ENCODE data around the gene MT1X.
"Not testable (repeated sequence)": the region's sequence is repeated elsewhere in the genome, so short reads cannot be mapped to it uniquely, and the experiment has no call there.

DNA sequence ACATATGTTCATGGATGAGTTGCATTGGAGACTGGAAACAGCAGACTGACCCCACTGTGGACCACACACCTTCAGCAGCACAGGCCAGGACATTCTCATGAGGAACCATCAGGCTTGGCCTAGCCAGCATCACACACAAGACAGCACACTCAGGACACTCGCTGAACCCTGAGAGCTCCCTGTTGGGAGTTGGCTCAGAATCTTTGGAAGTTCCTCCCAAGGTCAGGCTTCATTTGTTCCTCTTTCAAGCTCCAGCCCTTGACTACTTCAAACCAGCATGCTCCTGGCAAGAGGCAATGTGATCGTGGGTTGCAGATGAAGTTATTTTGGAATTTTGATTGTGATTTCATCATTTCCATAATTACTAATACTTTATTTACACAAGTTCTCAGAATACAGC lies 10.6 kb upstream of the MT1X start:
- TF ChIP-seq, protein P1, sequence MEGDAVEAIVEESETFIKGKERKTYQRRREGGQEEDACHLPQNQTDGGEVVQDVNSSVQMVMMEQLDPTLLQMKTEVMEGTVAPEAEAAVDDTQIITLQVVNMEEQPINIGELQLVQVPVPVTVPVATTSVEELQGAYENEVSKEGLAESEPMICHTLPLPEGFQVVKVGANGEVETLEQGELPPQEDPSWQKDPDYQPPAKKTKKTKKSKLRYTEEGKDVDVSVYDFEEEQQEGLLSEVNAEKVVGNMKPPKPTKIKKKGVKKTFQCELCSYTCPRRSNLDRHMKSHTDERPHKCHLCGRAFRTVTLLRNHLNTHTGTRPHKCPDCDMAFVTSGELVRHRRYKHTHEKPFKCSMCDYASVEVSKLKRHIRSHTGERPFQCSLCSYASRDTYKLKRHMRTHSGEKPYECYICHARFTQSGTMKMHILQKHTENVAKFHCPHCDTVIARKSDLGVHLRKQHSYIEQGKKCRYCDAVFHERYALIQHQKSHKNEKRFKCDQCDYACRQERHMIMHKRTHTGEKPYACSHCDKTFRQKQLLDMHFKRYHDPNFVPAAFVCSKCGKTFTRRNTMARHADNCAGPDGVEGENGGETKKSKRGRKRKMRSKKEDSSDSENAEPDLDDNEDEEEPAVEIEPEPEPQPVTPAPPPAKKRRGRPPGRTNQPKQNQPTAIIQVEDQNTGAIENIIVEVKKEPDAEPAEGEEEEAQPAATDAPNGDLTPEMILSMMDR (IDR thresholded peaks at IDR 0.05) = not testable (repeated sequence)
- not testable (repeated sequence) for TF ChIP-seq POLR2A (IDR thresholded peaks at IDR 0.05)

Data from thyroid gland (tissue), 4 donors.